H1 (cell line): ENCODE data around the gene ZNF614. TPM values are rescaled to one million over a fixed set of nuclear protein-coding genes. Genes with fewer than 3 reads are reported as not detected.

Experiments used
- CTCF ChIA-PET: fragments of 300-600 bp; sonication (Branson Sonifier 250); formaldehyde crosslinking; loops from one replicate; lab custom pipeline; 2021; ENCODE audit not compliant: partially characterized antibody; lab: Charles Lee
- POLR2A ChIA-PET: fragments of 300-600 bp; sonication (Branson Sonifier 250); formaldehyde crosslinking; loops from one replicate; lab custom pipeline; 2021; ENCODE audit warnings: inconsistent platforms; ENCODE audit not compliant: partially characterized antibody; lab: Charles Lee
- DNase-seq, 2 experiments: peaks; one replicate each; pipeline versions ENCODE4 v3.0.0 to v3.0.0-alpha.2; 2010 to 2022; ENCODE audit warnings: low spot score in 2 of 2, low read depth in 1 of 2, mixed read lengths in 1 of 2
- FAIRE-seq: peaks from 2 replicates; lab custom pipeline; 2011; peaks lifted over from hg19 to GRCh38; lab: Jason Lieb, UNC
- H2AFZ ChIP-seq: 2 replicates; pipeline ENCODE4 v1.8.1; 2012; ENCODE audit warnings: low read length, inconsistent platforms
- H2AK5ac ChIP-seq: 2 replicates; pipeline ENCODE4 v1.6.1; 2013; ENCODE audit warnings: low read depth, low read length
- H2BK120ac ChIP-seq: replicated peaks from 2 replicates; pipeline ENCODE3; 2013; ENCODE audit warnings: low read depth, low read length, inconsistent platforms
- H2BK12ac ChIP-seq: 2 replicates; pipeline ENCODE4 v1.6.1; 2013; ENCODE audit warnings: low read depth, low read length
- H2BK15ac ChIP-seq: 2 replicates; pipeline ENCODE4 v1.6.1; 2013; ENCODE audit warnings: low read length
- H2BK20ac ChIP-seq: 2 replicates; pipeline ENCODE4 v1.6.1; 2013; ENCODE audit warnings: low read length
- H2BK5ac ChIP-seq: 2 replicates; pipeline ENCODE4 v1.6.1; 2013; ENCODE audit warnings: low read depth, low read length
- H3K14ac ChIP-seq: 2 replicates; pipeline ENCODE4 v1.6.1; 2013; ENCODE audit warnings: inconsistent platforms; ENCODE audit not compliant: insufficient read length
- H3K18ac ChIP-seq: 2 replicates; pipeline ENCODE4 v1.6.1; 2013; ENCODE audit warnings: low read length; ENCODE audit errors: extremely low read depth
- H3K23ac ChIP-seq: 2 replicates; pipeline ENCODE4 v1.6.1; 2013; ENCODE audit warnings: inconsistent platforms; ENCODE audit not compliant: insufficient read length
- H3K23me2 ChIP-seq: 2 replicates; pipeline ENCODE4 v1.6.1; 2013; ENCODE audit warnings: low read depth, low read length
- H3K27ac ChIP-seq: 2 replicates; pipeline ENCODE4 v1.6.1; 2011; ENCODE audit warnings: low read depth, low read length, inconsistent platforms
- H3K27me3 ChIP-seq, 4 experiments: replicated peaks in 1 of 4; 1 replicate in 1 of 4; 2 replicates in 3 of 4; pipeline versions ENCODE4 v1.6.1 to v1.8.1; 2011 to 2013; ENCODE audit warnings: low read length in 3 of 4, mild to moderate bottlenecking in 3 of 4, inconsistent platforms in 2 of 4, mixed read lengths in 2 of 4, moderate library complexity in 1 of 4; ENCODE audit not compliant: control insufficient read depth in 3 of 4, insufficient read depth in 3 of 4; ENCODE audit errors: extremely low read depth in 1 of 4
- H3K36me3 ChIP-seq, 4 experiments: 2 replicates each; pipeline versions ENCODE4 v1.6.1 to v1.8.1; 2011 to 2013; ENCODE audit warnings: mild to moderate bottlenecking in 4 of 4, low read length in 3 of 4, moderate library complexity in 2 of 4, control low read depth in 1 of 4, inconsistent platforms in 1 of 4; ENCODE audit not compliant: insufficient read depth in 4 of 4, control insufficient read depth in 2 of 4
- H3K4ac ChIP-seq: replicated peaks from 2 replicates; pipeline ENCODE3; 2013; ENCODE audit warnings: low read length, low read depth, mixed read lengths, inconsistent platforms; ENCODE audit not compliant: insufficient read length
- H3K4me1 ChIP-seq, 4 experiments: replicated peaks in 1 of 4; 1 replicate in 1 of 4; 2 replicates in 3 of 4; pipeline versions ENCODE4 v1.6.1 to v1.8.1; 2011 to 2013; ENCODE audit warnings: low read length in 3 of 4, inconsistent platforms in 2 of 4, mixed read lengths in 1 of 4; ENCODE audit not compliant: insufficient read depth in 4 of 4, control insufficient read depth in 3 of 4
- H3K4me2 ChIP-seq, 2 experiments: 2 replicates each; pipeline versions ENCODE4 v1.6.1 to v1.8.1; 2011 to 2013; ENCODE audit warnings: low read depth in 2 of 2, low read length in 2 of 2, control low read depth in 1 of 2, inconsistent platforms in 1 of 2, mild to moderate bottlenecking in 1 of 2; ENCODE audit not compliant: insufficient read depth in 1 of 2
- H3K4me3 ChIP-seq, 4 experiments: fragments of 200-600, 300-600 bp in 1 of 4; sonication (generic), shearing (Covaris generic), sonication (Bioruptor Twin) in 1 of 4; 2 replicates each; pipeline versions ENCODE4 v1.5.1 to v1.8.1; 2011 to 2016; ENCODE audit warnings: low read length in 4 of 4, low read depth in 3 of 4, control low read depth in 2 of 4, inconsistent platforms in 2 of 4, mild to moderate bottlenecking in 2 of 4, mixed read lengths in 1 of 4, moderate library complexity in 1 of 4; ENCODE audit not compliant: insufficient read depth in 2 of 4; ENCODE audit errors: extremely low read depth in 1 of 4
- H3K56ac ChIP-seq: replicated peaks from 2 replicates; pipeline ENCODE3; 2013; ENCODE audit warnings: low read depth, mild to moderate bottlenecking, mixed read lengths, low read length, inconsistent platforms; ENCODE audit not compliant: insufficient read length
- H3K79me1 ChIP-seq: 2 replicates; pipeline ENCODE4 v1.6.1; 2013; ENCODE audit warnings: low read depth, low read length, control low read depth
- H3K79me2 ChIP-seq, 2 experiments: 2 replicates each; pipeline versions ENCODE4 v1.6.1 to v1.8.1; 2012 to 2013; ENCODE audit warnings: low read length in 2 of 2, mild to moderate bottlenecking in 2 of 2, inconsistent platforms in 1 of 2; ENCODE audit not compliant: insufficient read depth in 2 of 2, control insufficient read depth in 1 of 2
- H3K9ac ChIP-seq, 4 experiments: replicated peaks in 1 of 4; 1 replicate in 1 of 4; 2 replicates in 3 of 4; pipeline versions ENCODE4 v1.6.1 to v1.8.1; 2011 to 2013; ENCODE audit warnings: low read depth in 3 of 4, low read length in 3 of 4, control low read depth in 2 of 4, mild to moderate bottlenecking in 2 of 4, moderate library complexity in 2 of 4, inconsistent platforms in 1 of 4; ENCODE audit errors: extremely low read depth in 1 of 4
- H3K9me3 ChIP-seq, 2 experiments: 2 replicates each; pipeline versions ENCODE4 v1.6.1 to v1.8.1; 2012 to 2013; ENCODE audit warnings: mild to moderate bottlenecking in 2 of 2, moderate library complexity in 2 of 2, control low read depth in 1 of 2, inconsistent platforms in 1 of 2, low read depth in 1 of 2, low read length in 1 of 2, mixed read lengths in 1 of 2; ENCODE audit not compliant: insufficient read depth in 2 of 2
- H4K20me1 ChIP-seq, 2 experiments: replicated peaks in 1 of 2; 2 replicates each; pipeline versions ENCODE3 to v1.8.1; 2011 to 2013; ENCODE audit warnings: inconsistent platforms in 2 of 2, low read length in 2 of 2, mild to moderate bottlenecking in 1 of 2; ENCODE audit not compliant: insufficient read depth in 2 of 2, control insufficient read depth in 1 of 2
- H4K5ac ChIP-seq: 2 replicates; pipeline ENCODE4 v1.6.1; 2013; ENCODE audit warnings: low read length, low read depth, mixed read lengths, inconsistent platforms; ENCODE audit not compliant: insufficient read length
- H4K8ac ChIP-seq: 2 replicates; pipeline ENCODE4 v1.8.0; 2013; ENCODE audit warnings: mild to moderate bottlenecking, moderate library complexity, low read length, inconsistent platforms; ENCODE audit not compliant: insufficient read depth; ENCODE audit errors: extremely low read depth
- H4K91ac ChIP-seq: replicated peaks from 2 replicates; pipeline ENCODE3; 2013; ENCODE audit warnings: low read length, mixed read lengths, inconsistent platforms; ENCODE audit not compliant: insufficient read length
- RAD21 ChIP-seq, 2 experiments: IDR thresholded peaks in 1 of 2; conservative IDR thresholded peaks in 1 of 2; 2 replicates each; pipeline ENCODE4 v1.6.1; 2011; ENCODE audit warnings: low read depth in 2 of 2, low read length in 2 of 2, improper control_type of control experiment in 1 of 2, inconsistent platforms in 1 of 2, mild to moderate bottlenecking in 1 of 2, moderate library complexity in 1 of 2
- WGBS, 2 experiments: shearing (Covaris generic) in 1 of 2; methylation state at CpG; one replicate each; pipeline versions ENCODE4 v1.1.6 to v1.1.7; 2013 to 2015; ENCODE audit warnings: low lambda C conversion rate in 2 of 2, mixed read lengths in 2 of 2, inconsistent platforms in 1 of 2, low coverage in 1 of 2, missing lambda C conversion rate in 1 of 2; ENCODE audit not compliant: insufficient replicate concordance in 2 of 2, insufficient coverage in 1 of 2, insufficient read length in 1 of 2; ENCODE audit errors: extremely low coverage in 1 of 2, missing lambda C conversion rate in 1 of 2; 5-methylcytosine and 5-hydroxymethylcytosine counted together
- polyA plus RNA-seq, 7 experiments: library from polyadenylated mRNA; depleted of rRNA in 3 of 7; stranded (reverse) in 5 of 7; unstranded in 2 of 7; fragments of >200 nt in 5 of 7; fragments of 200-250 nt in 2 of 7; gene quantifications; 1 replicate in 5 of 7; 2 replicates in 1 of 7; 4 replicates in 1 of 7; pipeline versions ENCODE4 v1.2.1 to v1.2.3, GENCODE V29; 2011 to 2013; ENCODE audit warnings: missing spikeins in 2 of 7, mixed read lengths in 2 of 7
- total RNA-seq: library from RNA; stranded (reverse); fragmentation: NEBNext Ultra II Directional; extraction: Animal tissue kit (Norgen Biotek cat#: 25700); gene quantifications from 2 replicates; pipeline ENCODE4 v1.2.1, GENCODE V29; 2021

The ZNF614 gene
- total and polyA plus RNA-seq, 2 of the 8 experiments (the other 6 are each of a cell fraction or from before 2014, with no cell fraction given): 4.7 to 18.7 TPM

DNA sequence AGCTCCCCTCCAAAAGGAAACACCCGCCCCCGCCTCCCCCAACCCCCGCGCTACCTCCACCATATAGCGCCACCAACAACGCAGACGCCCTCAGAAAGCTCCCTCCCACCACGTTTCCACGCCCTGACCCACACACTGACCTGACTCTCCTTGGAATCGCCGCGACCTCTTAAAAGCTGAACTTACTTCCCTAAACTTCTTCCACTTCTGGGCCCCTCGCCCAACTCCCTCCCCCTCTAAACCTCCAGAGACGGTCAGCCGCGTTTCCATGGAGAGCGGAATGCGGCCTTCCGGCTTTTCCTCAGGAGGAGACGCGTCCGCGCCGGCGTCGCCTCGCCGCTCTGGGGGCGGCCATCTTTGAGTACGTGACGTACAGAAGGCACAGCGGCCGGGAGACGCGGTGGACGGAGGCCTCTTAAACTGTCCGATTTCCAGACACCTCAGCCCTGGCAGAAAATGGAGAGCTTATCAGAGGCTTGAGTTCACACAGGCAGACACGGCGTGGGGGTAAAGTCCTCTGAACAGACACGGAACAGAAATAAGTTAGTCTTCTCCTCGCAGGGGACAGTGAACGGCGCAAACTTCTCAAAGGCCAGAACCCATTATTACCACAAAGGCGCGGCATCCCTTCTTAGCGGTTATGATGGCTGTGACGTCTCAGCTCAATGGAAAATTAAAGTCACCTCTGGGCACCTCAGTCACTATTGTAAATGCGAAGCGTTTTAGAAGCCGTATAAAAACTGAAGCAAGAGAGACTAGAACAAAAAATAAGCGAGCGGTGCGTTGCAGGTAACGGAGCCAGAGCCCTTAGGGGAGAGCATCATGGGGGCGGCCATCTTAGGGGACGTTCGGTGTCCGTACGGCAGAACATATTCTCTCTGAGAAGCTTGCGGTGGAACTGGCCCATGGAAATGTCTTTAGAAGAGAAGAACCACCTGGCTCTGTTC lies 20.6 kb upstream of the ZNF614 start, which contains the start of gene ZNF432:
ZNF432 (minus strand) TSS at position 284 of the 947 bp plus-strand sequence. CDS start 1,970 bp downstream, outside the sequence.
- Histone ChIP-seq H4K20me1 (no peaks in the 10 kb centered on the region), H3K14ac (no peak within 1 kb of the TSS), H3K23me2 (0 out of 2 replicates have a peak, but pooled peaks cover 4% of the 10 kb centered on the region), H3K4me2 (peak within 1 kb of the TSS; percentile 63 to 71), H2BK20ac (no peak within 1 kb of the TSS), H3K79me1 (no peaks in the 10 kb centered on the region), H3K9ac (peak within 1 kb of the TSS; percentile 85 to 98 (median 87)), H4K8ac (peak within 1 kb of the TSS; percentile 98; the same call in 1 of the 2 replicates), H2AFZ (peak within 1 kb of the TSS; percentile 99), H2BK5ac (peak within 1 kb of the TSS; percentile 98), H4K91ac (peak within 1 kb of the TSS; percentile 35), H2BK12ac (peak within 1 kb of the TSS; percentile 87; the same call in 1 of the 2 replicates), H2BK15ac (peak within 1 kb of the TSS; percentile 81; the same call in 1 of the 2 replicates), H3K4me3 (peak within 1 kb of the TSS; percentile 86 to 94 (median 92)), H4K5ac (peak within 1 kb of the TSS; percentile 97), H3K27me3 (no peaks in the 10 kb centered on the region), H3K18ac (peak within 1 kb of the TSS; percentile 97), H3K79me2 (peaks cover 0 to 4% of the 10 kb centered on the region in 2 experiments; a peak in 2 of 4 replicates), H3K9me3 (peaks cover 9% of the 10 kb centered on the region in 2 experiments; a peak in 3 of 4 replicates), H3K4me1 (no peaks in the 10 kb centered on the region), H3K23ac (no peak within 1 kb of the TSS), H2BK120ac (peak within 1 kb of the TSS; percentile 60), H3K4ac (peak within 1 kb of the TSS; percentile 84), H3K36me3 (peaks cover 0 to 10% (median 6%) of the 10 kb centered on the region in 4 experiments; a peak in 6 of 8 replicates), H3K56ac (peak within 1 kb of the TSS; percentile 94), H3K27ac (peak within 1 kb of the TSS; percentile 90), H2AK5ac (no peak within 1 kb of the TSS)
- FAIRE-seq: peak; percentile 32
- peak; percentile 93 to 94 for DNase-seq
- POLR2A ChIA-PET: interaction anchor here (0.6 to 1.9 kb wide), 18 partner anchors 11 to 324 kb away, joined by 3 to 9 read pairs (median 4); partner anchors contain the start of genes PPP2R1A, ZNF614, ZNF615 and ZNF616
- CTCF ChIA-PET: no interaction called here
- WGBS, 2 experiments: 0% methylated on average over 55 of the region's 60 CpGs; no CpG with 5 or more reads in 1 of the 2 experiments
- 0 out of 4 replicates have a peak, but pooled peaks of 1 of the 2 experiments have one; percentile 16 for TF ChIP-seq RAD21 (IDR thresholded peaks at IDR 0.05 in 1 of 2, conservative IDR thresholded peaks at IDR 0.05 in 1 of 2; ENCODE audit: low read depth in 2 of 2, low read length in 2 of 2)
